Measurements from ENCODE around the gene PYHIN1.

- no peak for TF ChIP-seq FOXM1 (IDR thresholded peaks at IDR 0.05; ENCODE audit: low read depth)
- no peak for TF ChIP-seq SIN3A (IDR thresholded peaks at IDR 0.05; ENCODE audit: borderline replicate concordance, low read depth, low read length)
- TF ChIP-seq MXI1 (IDR thresholded peaks at IDR 0.05; ENCODE audit: low read depth, low read length), result no peak
- TF ChIP-seq CTCF (IDR thresholded peaks at IDR 0.05), result no peak
- no peak for TF ChIP-seq RCOR1 (IDR thresholded peaks at IDR 0.05; ENCODE audit: low read length)
- TF ChIP-seq JUND (IDR thresholded peaks at IDR 0.05), result no peak
- no peak for TF ChIP-seq EP300 (IDR thresholded peaks at IDR 0.05; ENCODE audit: borderline replicate concordance in 1 of 2, low read depth in 1 of 2, low read length in 1 of 2)
Observed at GRCh38 chr1:158962983-158963382, 31.6 kb downstream of the PYHIN1 start.

Measured in SK-N-SH (cell line).